DND-41 (cell line): ENCODE measurements around the gene RNF144A.

Experiments used
- ATAC-seq: fragments of 200-7000 bp; cut with Tn5 transposase; 3 replicates; pipeline ENCODE4 v1.9.1; 2021; ENCODE audit warnings: low read depth; ENCODE audit not compliant: insufficient read depth
- DNase-seq: peaks from one replicate; pipeline ENCODE4 v3.0.0-alpha.2; 2020
- H2AFZ ChIP-seq: 2 replicates; pipeline ENCODE4 v1.6.0; 2012; ENCODE audit warnings: low read depth, low read length
- H3K27ac ChIP-seq: 2 replicates; pipeline ENCODE4 v1.5.1; 2012; ENCODE audit warnings: low read length, inconsistent platforms
- H3K27me3 ChIP-seq: fragments of 200-600 bp; sonication (generic); 2 replicates; pipeline ENCODE4 v1.6.0; 2012; ENCODE audit warnings: low read length, mild to moderate bottlenecking, inconsistent platforms; ENCODE audit not compliant: insufficient read depth, poor library complexity
- H3K36me3 ChIP-seq: 2 replicates; pipeline ENCODE4 v1.5.1; 2012; ENCODE audit warnings: low read length, inconsistent platforms; ENCODE audit not compliant: insufficient read depth
- H3K4me1 ChIP-seq: 2 replicates; pipeline ENCODE4 v1.5.1; 2012; ENCODE audit warnings: mild to moderate bottlenecking, low read length; ENCODE audit not compliant: insufficient read depth
- H3K4me2 ChIP-seq: 2 replicates; pipeline ENCODE4 v1.6.0; 2012; ENCODE audit warnings: mild to moderate bottlenecking, moderate library complexity, low read length, inconsistent platforms; ENCODE audit not compliant: insufficient read depth
- H3K4me3 ChIP-seq, 2 experiments: fragments of 200-600 bp in 1 of 2; shearing (Covaris generic) in 1 of 2; 2 replicates each; pipeline ENCODE4 v1.5.1; 2012 to 2016; ENCODE audit warnings: inconsistent platforms in 2 of 2, low read length in 2 of 2, mild to moderate bottlenecking in 2 of 2, low read depth in 1 of 2, moderate library complexity in 1 of 2
- H3K79me2 ChIP-seq: 2 replicates; pipeline ENCODE4 v1.6.0; 2012; ENCODE audit warnings: low read length, inconsistent platforms; ENCODE audit not compliant: insufficient read depth
- H3K9ac ChIP-seq: 2 replicates; pipeline ENCODE4 v1.6.0; 2012; ENCODE audit warnings: low read depth, mild to moderate bottlenecking, inconsistent platforms, low read length, moderate library complexity
- H3K9me3 ChIP-seq: 2 replicates; pipeline ENCODE4 v1.5.1; 2012; ENCODE audit warnings: low read length, moderate library complexity, mild to moderate bottlenecking, inconsistent platforms; ENCODE audit not compliant: insufficient read depth, severe bottlenecking
- H4K20me1 ChIP-seq: 2 replicates; pipeline ENCODE4 v1.6.0; 2012; ENCODE audit warnings: low read length; ENCODE audit not compliant: insufficient read depth
- EZH2 ChIP-seq: IDR thresholded peaks from 3 replicates; pipeline ENCODE4 v1.6.1; 2012; ENCODE audit warnings: borderline replicate concordance, low read depth, mild to moderate bottlenecking, moderate library complexity, low read length, inconsistent platforms; ENCODE audit not compliant: severe bottlenecking
- TF ChIP-seq, protein P1 (sequence below): IDR thresholded peaks from 2 replicates; pipeline ENCODE4 v1.5.1; 2012; ENCODE audit warnings: borderline replicate concordance, low read length, moderate library complexity, mild to moderate bottlenecking; ENCODE audit not compliant: poor library complexity, severe bottlenecking; ENCODE audit errors: extremely low read depth

RNF144A gene

DNA sequence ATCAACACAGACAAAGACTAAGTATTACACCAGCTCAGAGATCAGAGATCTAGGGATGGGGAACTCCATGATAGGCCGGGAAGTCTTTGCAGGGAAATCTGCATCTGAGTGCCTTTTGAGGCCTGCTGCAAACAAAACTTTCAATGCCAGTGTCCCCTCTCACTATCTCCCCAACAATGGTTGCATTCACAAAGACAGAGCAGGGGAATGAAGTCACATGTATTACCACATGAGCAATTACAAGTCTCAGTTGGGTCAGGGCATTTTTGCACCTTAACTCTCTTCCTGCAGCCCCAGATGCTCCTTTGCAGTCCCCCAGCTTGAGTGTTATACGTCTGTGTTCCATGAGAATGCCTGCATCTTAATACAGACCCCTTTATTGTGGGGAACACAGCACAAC, 1.8 kb upstream of the RNF144A start:
- Histone ChIP-seq H3K79me2 (peaks cover 79% of the 10 kb centered on the region), H2AFZ (no peak overlapping the region), H3K9ac (no peak overlapping the region; the same call in 1 of the 2 replicates), H3K4me2 (peak overlapping the region; percentile 79), H3K4me3 (no peak overlapping the region), H3K36me3 (peaks cover 56% of the 10 kb centered on the region), H3K9me3 (no peaks in the 10 kb centered on the region), H3K27ac (peak overlapping the region; percentile 55), H3K4me1 (peaks cover 81% of the 10 kb centered on the region), H3K27me3 (no peaks in the 10 kb centered on the region), H4K20me1 (peaks cover 16% of the 10 kb centered on the region)
- TF ChIP-seq, protein P1, sequence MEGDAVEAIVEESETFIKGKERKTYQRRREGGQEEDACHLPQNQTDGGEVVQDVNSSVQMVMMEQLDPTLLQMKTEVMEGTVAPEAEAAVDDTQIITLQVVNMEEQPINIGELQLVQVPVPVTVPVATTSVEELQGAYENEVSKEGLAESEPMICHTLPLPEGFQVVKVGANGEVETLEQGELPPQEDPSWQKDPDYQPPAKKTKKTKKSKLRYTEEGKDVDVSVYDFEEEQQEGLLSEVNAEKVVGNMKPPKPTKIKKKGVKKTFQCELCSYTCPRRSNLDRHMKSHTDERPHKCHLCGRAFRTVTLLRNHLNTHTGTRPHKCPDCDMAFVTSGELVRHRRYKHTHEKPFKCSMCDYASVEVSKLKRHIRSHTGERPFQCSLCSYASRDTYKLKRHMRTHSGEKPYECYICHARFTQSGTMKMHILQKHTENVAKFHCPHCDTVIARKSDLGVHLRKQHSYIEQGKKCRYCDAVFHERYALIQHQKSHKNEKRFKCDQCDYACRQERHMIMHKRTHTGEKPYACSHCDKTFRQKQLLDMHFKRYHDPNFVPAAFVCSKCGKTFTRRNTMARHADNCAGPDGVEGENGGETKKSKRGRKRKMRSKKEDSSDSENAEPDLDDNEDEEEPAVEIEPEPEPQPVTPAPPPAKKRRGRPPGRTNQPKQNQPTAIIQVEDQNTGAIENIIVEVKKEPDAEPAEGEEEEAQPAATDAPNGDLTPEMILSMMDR = no peak
- TF ChIP-seq EZH2 = no peak
- DNase-seq (no peak), ATAC-seq (no peak)

DNA sequence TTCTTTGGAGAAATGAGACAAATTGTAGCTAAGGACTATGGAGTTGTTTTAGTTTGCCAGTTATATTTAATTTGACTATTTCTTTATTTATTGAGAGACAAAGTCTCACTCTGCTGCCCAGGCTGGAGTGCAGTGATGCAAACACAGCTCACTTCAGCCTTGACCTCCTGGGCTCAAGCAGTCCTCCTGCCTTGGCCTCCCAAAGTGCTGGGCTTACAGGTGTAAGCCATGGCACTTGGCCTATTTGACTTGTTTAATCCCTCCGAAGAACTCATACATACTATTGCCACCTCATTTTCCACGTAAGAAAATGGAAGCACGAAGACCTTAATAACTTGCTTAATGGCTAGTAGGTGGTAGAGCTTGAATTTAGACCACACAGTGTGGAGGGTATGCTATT, 988 bp upstream of the RNF144A start:
- no peak for DNase-seq
- H3K4me1 ChIP-seq = peaks cover 81% of the 10 kb centered on the region
- H3K27me3 ChIP-seq = no peaks in the 10 kb centered on the region
- H4K20me1 ChIP-seq = peaks cover 23% of the 10 kb centered on the region
- ATAC-seq = no peak
- peaks cover 58% of the 10 kb centered on the region for H3K36me3 ChIP-seq
- no peak for TF ChIP-seq EZH2
- TF ChIP-seq, protein P1 = no peak
- peak overlapping the region; percentile 97; the same call in 1 of the 2 replicates for H3K9ac ChIP-seq
- no peak overlapping the region for H3K4me3 ChIP-seq
- H3K27ac ChIP-seq = peak overlapping the region; percentile 79
- no peaks in the 10 kb centered on the region for H3K9me3 ChIP-seq
- H3K79me2 ChIP-seq = peaks cover 84% of the 10 kb centered on the region
- peak overlapping the region; percentile 79 for H3K4me2 ChIP-seq
- H2AFZ ChIP-seq = no peak overlapping the region

DNA sequence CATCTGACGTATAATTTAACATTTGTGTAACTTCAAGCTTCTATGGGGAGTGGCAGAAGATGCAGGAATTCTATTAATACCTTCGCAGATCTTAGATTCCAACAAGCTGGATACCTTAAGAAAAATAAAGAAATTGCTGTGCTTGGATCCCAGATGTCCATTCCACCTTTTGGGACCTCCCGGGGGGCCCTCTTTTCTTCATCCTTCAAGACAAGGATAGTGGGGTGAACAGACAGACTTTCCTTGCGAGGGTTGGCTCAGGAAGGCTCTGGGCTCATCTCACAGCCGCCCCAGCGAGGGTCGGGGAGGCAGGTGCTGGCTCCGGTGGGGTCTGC, 509 bp upstream of the RNF144A start:
- no peaks in the 10 kb centered on the region for H3K9me3 ChIP-seq
- H3K36me3 ChIP-seq = peaks cover 62% of the 10 kb centered on the region
- H3K4me1 ChIP-seq = peaks cover 81% of the 10 kb centered on the region
- H3K4me2 ChIP-seq = peak overlapping the region; percentile 79
- H3K27ac ChIP-seq = peak overlapping the region; percentile 79
- no peak for DNase-seq
- ATAC-seq = no peak
- peaks cover 28% of the 10 kb centered on the region for H4K20me1 ChIP-seq
- H3K27me3 ChIP-seq = no peaks in the 10 kb centered on the region
- peak overlapping the region; percentile 97 for H3K9ac ChIP-seq
- peak overlapping the region; percentile 11 to 68; a peak in 3 of 4 replicates for H3K4me3 ChIP-seq
- H2AFZ ChIP-seq = peak overlapping the region; percentile 79
- peaks cover 84% of the 10 kb centered on the region for H3K79me2 ChIP-seq
- TF ChIP-seq, protein P1 = no peak
- no peak for TF ChIP-seq EZH2
